Right hindlimb (tissue), 1 donor: Measurements from ENCODE around the gene TMEM248.
"Not testable (repeated sequence)": the region's sequence is repeated elsewhere in the genome, so short reads cannot be mapped to it uniquely, and the experiment has no call there.

Experiments used
- DNase-seq: peaks from one replicate; pipeline ENCODE4 v3.0.0-alpha.2; 2018

TMEM248 gene, protein sequence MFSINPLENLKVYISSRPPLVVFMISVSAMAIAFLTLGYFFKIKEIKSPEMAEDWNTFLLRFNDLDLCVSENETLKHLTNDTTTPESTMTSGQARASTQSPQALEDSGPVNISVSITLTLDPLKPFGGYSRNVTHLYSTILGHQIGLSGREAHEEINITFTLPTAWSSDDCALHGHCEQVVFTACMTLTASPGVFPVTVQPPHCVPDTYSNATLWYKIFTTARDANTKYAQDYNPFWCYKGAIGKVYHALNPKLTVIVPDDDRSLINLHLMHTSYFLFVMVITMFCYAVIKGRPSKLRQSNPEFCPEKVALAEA

DNA sequence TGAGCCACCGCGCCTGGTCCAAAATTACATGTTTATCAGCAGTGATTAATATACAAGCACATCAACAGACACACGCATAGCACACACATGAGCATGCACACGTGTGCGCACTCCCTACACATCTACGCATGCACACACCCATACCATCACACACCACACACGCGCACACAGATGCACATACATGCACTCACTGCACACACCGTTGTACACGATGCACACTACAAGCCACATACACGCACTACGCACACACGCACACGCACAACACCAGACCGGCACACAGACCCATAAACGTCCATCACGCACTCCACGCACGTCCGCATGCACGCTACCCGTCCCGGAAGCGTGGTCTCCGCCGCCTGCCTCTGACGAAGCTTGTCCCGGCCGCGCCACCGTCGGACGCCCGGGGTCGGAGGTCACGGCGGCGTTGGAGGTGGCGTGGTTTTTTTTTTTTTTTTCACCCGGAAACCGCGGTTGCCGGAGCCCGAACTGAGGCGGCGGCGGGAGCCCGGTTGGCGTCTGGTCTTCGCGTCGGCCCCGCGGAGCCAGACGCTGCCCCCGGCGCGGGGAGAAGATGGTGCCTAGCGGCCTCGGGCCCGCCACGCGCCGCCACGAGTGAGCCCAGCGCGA, at the start of gene TMEM248:
TMEM248 (plus strand) TSS at position 457 of the 627 bp plus-strand sequence. CDS start 20,641 bp downstream, outside the sequence.
- peak; percentile 94 for DNase-seq

DNA sequence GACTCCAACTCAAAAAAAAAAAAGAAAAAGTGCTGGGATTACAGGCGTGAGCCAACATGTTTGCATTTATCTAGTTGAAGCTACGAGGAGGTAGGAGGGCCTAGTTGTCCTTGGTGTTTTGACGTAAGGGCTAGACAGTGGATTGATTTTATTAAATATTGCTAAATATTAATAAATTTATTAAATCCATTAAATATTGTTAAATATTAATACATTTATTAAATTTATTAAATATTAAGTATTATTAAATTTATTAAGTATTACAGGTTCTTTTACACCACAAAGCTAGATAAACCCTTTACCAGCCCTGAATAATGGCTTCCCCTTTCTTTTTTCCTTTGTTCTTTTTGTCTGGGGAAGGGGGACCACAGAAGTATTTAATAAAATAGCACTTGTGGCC, 47.5 kb upstream of the TMEM248 start:
- no peak for DNase-seq

DNA sequence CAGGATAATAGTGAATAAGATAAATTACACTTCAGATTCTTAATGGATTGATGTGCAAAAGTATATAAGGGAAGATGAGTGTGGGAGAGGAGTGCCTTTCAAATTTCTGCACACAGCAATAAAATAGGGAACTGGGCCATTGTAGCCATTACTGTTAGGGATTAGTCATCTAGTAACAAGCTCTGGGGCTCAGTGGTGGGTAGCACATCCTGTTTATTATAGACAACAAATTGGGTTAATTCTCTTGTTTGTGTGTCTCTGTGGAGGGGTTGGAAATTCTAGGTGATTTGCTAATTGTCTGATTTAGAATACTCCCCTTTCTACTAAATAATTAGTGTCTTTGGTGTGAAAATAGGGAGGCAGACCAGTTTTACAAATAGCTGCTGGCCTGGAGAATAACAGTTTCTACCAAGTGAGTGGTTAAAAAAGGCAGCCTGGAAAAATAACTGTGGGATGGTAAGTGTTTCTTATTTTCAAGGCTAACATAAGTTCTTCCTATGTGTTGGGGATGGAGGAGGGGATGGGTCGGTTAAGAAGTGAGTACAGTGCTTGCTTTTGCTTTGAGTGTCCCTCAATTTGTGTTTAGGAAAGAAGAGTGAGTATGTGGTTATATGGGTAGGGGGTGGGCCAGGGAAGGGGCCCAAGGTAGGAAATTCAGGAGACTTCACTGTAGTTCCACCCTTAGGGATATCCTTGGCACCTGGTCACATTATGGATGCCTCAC, 43.3 kb upstream of the TMEM248 start:
- DNase-seq, result no peak

DNA sequence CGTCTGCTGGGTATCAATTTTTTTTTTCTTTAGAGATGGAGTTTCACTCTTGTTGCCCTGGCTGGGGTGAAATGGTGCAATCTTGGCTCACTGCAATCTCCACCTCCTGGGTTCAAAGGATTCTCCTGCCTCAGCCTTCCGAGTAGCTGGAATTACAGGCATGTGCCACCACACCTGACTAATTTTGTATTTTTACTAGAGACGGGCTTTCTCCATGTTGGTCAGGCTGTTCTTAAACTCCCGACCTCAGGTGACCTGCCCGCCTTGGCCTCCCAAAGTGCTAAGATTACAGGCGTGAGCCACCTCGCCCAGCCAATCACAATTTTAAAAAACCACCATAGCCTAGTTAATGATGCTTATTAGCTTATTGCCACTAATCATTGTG, 42.7 kb upstream of the TMEM248 start:
- not testable (repeated sequence) for DNase-seq

DNA sequence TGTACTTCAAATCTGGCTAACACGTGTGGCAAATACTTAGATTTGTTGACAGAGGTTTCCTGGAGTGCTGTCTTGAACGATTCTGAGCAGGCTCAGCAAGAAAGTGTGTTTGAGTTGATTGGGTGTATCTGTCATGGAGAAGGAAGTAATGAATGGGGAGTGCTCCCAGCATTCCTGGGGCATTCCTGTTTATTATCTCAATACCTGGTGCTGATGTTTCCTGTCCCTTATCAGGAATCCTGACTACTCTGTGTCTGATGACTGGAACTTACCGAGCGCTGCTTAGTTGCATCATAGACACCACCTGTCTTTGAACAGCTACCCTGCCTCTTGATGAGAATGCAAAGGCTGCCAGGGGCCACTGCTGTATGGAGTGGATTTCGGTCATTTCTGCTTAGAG, 41.0 kb upstream of the TMEM248 start:
- no peak for DNase-seq

DNA sequence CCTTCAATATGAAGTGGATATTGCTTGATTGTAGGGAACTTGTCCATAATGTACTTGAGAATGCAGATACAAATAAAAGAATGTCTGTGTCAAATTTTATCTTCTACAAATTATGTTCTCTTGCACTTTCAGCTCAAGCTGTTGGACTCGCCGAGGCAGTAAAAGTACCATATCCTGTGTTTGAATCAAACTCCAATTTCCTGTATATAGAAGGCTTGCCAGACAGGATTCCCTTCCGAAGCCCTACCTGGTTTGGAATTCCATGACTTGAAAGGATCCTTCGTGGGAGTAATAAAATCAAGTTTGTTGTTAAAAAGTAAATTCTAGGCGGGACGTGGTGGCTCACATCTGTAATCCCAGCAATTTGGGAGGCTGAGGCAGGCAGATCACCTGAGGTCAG, 40.4 kb upstream of the TMEM248 start:
- DNase-seq, result not testable (repeated sequence)

DNA sequence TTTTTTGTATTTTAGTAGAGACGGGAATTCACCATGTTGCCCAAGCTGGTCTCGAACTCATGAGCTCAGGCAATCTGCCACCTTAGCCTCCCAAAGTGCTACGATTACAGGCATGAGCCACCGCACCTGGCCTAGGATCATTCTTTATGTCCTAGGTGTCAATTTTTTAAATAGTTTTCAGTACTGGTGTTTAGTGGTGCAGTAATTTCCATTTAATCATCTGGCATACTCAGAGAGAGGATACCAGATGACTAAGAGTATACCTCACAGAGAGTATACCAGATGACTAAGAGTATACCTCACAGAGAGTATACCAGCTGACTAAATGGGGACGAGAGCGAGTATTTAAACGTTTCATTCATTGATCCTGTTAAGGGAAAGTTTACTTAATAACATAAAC, 37.3 kb upstream of the TMEM248 start:
- DNase-seq, result no peak

DNA sequence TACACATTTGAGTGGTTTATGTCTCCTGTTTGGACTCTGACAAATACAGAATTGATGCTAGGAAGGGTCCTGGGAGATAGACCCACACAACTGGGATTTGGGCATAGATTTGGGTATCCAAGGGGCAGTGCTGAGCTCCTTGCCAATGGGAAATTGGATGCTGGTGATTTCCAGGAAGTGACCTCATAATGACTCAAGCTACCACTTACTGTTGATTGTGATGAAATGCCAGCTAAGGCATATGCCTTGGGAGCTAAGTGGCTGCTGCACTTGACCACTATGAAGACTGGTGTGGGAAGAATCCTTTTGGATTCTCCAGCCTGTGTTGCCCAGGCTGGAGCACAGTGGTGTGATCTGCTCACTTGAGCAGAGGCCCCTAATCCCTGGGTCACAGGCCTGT, 36.5 kb upstream of the TMEM248 start:
- not testable (repeated sequence) for DNase-seq

DNA sequence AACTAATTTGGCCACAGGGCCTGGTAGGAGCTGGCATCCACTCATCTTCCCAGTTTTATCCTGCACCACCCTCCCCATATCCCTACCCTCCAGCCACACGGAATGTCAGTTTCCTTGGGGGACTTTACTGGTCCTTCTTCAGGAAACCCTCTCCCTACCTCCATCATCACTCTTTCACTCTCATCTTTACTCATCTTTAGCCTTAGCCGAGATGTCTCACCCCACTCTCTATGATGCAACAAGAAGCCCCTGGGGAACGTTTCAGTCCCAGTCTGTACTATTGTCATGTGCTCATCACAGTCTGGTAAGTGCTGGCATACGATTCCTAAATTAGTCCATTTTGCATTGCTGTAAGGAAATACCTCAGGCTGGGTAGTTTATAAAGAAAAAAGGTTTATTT, 34.9 kb upstream of the TMEM248 start:
- DNase-seq, result no peak

DNA sequence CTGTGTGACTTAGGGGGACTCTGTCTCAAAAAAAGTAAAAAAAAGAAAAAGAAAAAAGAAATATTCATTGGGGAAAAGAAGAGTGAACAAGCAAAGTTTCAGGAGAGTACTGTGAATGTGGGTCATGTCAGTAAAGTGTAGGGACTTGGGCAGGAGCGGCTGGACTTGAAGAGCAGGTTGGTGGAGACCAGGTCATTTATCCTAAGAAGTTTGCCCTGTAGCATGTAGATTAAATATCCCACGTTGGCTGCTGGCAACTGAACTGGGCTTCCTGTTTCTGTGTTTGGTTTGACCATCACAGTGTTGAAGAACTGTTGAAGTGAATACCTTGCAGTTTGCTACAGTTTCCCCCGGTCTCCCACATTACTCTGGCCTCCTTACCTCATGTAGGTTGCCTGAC, 32.8 kb upstream of the TMEM248 start:
- not testable (repeated sequence) for DNase-seq

DNA sequence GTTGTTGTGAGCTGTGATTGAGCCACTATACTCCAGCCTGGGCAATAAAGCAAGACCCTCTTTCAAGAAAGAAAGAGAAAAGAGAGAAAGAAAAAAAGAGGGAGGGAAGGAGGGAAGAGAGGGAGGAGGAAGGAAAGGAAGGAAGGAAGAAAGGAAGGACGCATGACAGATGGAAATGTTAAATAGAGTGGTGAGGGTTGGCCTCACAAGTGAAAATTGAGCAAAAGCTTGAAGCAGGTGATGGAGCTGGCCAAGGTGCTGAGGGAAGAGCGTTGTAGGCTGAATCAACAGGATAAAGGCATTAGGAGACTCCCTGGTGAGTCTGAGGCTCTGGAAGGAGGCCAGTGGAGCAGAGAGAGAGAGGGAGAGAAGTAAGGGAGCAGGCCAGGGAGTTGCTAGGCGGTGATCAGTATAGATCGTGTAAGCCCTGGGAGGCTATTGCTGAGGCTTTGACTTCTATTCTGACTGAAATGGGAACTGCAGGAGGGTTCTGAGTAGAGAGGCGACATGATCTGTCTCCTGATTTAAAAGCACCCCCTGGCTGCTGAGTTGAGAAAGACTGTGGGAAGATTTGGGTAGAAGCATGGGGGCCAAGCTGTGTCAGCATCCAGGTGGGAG, 26.5 kb upstream of the TMEM248 start:
- peak; percentile 47 for DNase-seq

DNA sequence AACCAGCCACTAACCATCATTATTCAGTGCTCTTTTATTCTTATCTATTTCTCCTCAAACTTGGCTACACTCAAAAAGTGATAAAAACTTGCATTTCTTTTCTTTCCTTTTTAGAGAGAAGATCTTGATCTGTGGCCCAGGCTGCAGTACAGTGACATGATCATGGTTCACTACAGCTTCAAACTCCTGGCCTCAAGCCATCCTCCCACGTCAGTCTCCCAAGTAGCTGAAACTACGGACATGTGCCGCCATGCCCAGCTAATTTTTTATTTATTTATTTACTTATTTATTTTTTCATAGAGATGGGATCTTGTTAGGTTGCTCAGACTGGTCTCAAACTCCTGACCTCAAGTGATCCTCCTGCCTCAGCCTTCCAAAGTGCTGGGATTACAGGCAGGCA, 24.6 kb upstream of the TMEM248 start:
- DNase-seq, result no peak

DNA sequence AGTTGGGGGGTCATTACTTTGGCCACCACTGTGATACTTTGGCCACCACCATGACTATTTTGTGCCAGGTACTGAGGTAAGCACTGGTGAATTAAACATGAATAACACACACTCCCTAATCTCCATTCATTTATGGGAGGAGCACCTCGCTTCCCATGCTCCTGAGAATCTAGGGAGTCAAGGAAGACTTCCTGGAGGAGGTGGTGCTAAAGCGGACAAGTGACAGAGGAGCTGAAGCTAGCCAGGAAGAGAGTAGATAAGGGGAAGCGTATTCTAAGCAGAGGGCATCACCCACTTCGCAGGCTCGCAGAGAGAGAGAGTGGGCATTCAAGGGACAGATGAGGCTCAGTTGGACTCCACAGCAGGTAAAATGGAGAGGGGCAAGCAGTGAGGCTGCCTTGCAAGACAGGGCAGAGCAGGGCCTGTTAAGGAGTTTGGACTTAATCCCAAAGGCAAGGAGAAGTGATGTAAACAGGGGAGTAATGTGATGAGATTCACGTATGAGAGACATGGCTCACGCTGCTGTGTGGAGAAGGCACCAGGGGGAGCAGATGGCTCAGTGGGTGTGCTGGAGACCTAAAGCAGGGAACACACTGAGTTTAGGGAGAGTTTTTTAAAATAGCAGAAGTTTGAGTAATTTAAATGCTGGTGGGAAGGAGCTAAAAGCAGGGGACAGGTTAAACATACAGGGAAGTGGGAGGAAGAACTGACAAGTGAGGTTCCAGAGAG, 21.3 kb upstream of the TMEM248 start:
- no peak for DNase-seq

DNA sequence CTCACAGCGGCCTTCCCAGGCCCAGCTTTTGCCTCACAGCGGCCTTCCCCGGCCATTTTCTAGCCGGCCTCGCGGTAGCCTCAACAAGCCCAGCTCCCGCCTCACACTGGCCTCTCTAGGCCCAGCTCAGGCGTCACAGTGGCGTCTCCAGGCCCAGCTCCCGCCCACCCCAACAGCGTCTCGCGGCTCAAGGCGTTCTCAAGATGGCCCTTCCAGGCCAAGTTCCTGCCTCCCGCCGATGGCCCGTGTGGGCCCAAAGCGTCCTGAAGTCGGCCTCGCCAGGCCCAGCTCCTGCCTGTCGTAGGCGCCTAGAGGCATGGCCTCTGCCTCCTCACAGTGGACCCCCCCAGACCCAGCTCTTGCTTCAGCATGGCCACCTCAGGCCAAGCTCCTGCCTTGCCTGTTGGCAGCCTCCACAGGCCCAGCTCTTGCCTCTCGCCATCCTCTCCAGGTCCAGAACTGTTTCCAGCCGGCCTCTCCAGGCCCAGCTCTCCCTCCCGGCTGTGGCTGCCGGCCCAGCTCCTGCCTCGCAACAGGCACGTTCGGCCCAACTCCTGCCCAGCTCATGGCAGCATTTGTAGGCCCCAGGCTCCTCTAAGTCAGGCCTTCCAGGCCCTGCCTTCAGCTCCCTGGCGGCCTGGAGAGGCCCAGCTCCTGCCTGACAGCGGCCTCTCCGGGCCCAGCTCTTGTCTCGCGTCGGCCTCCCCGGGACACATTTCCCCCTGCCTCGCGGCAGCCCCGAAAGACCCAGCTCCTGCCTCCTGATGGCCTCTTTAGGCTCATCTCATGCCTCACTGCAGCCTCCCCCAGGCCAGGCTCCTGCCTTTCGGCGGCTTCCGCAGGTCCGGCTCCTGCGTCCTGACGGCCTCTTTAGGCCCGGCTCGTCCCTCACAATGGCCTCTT, 18.8 kb upstream of the TMEM248 start:
- no peak for DNase-seq

DNA sequence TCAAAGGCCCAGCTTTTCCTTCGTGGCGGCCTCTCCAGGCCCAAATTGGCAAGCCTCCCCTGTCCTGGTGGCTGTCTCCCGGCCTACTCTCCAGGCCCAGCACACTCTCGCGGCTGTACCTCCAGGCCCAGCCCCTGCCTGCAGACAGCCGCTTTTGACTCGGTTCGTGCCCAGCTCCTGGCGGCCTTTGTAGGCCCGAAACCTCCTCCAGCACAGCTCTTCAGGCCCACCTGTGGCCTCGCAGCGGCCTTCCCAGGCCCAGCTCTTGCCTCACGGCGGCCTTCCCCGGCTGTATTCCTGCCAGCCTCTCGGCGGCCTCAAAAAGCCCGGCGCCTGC, 18.2 kb upstream of the TMEM248 start:
- no peak for DNase-seq

DNA sequence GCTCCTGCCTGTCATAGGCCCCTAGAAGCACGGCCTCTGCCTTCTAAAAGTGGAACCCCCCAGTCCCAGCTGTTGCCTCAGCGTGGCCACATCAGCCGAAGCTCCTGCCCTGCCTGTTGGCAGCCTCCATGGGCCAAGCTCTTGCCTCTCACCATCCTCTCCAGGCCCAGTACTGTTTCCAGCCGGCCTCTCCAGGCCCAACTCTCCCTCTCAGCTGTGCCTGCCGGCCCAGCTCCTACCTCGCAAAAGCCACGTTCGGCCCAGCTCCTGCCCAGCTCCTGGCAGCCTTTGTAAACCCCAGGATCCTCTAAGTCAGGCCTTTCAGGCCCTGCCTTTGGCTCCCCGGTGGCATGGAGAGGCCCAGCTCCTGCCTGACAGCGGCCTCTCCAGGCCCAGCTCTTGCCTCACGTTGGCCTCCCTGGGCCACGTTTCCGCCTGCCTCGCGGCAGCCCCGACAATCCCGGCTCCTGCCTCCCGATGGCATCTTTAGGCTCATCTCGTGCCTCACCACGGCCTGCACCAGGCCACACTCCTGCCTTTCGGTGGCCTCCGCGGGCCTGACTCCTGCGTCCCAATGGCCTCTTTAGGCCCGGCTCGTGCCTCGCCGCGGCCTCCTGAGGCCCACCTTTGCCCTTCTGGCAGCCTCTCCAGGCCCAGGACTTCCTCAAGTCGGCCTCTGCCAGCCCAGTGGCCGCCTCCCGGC, 17.5 kb upstream of the TMEM248 start:
- DNase-seq, result no peak

DNA sequence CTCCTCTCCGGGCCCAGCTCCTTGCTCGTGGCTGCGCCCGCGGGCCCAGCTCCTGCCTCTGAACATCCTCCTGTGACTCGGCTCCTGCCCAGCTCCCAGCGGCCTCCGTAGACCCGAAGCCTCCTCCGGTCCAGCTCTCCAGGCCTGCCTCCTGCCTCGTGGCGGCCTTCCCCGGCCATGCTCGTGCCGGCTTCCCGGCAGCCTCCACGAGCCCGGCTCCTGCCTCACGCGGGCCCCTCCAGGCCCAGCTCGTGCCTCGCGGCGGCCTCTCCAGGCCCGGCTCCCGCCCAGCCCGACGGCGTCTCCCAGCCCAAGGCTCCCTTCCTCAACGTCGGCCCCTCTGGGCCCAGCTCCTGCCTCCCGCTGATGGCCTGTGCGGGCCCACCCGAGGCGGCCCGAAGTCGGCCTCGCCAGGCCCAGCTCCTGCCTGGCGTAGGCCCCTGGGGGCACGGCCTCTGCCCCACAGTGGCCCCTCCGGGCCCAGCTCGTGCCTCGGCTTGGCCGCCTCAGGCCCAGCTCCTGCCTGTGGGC, 16.9 kb upstream of the TMEM248 start:
- DNase-seq, result no peak

DNA sequence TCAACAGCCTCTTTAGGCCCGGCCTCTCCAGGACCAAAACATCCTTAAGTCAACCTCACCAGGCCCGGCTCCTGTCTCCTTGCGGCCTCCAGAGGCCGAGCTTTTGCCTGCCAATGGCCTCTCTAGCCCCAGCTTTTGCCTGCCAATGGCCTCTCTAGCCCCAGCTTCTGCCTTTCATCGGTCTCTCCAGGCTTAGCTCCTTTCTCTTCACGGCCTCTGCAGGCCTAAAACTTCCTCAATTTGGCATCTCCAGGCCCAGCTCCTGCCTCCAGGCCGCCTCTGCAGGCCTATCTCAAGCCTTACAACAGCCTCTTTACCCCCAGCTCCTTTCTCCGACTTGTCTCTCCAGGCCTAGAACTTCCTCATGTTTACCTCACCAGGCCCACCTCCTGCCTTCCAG, 15.7 kb upstream of the TMEM248 start:
- DNase-seq, result no peak

DNA sequence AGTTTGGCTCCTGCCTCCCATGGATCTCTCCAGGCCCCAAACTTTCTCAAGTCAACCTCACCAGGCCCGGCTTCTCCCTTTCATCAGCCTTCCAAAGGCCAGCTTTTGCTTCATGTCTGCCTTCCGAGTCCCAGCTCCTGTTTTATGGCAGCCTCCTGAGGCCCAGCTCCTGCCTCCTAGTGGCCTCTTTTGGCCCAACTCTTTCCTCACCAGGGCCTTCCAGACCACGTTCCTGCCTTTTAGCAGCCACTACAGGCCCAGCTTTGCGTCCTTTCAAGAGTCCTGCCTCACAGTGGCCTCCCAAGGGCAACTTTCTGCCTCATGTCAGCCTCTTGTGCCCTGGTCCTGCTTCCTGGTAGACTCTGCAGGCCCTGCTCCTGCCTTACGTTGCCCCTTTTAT, 15.3 kb upstream of the TMEM248 start:
- no peak for DNase-seq

DNA sequence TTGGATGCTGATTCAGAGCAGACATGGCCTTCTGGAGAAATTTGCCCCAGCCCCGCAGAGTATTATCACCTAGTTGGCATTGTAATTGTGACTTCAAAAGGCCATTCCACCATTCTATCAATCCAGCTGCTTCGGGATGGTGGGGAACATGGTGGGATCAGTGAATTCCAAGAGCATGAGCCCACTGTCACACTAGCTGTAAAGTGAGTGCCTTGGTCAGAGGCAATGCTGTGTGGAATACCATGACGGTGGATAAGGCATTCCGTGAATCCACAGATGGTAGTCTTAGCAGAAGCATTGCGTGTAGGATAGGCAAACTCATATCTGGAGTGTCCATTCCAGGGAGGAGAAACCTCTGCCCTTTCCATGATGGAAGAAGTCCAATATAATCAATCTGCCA, 13.3 kb upstream of the TMEM248 start:
- DNase-seq, result no peak

DNA sequence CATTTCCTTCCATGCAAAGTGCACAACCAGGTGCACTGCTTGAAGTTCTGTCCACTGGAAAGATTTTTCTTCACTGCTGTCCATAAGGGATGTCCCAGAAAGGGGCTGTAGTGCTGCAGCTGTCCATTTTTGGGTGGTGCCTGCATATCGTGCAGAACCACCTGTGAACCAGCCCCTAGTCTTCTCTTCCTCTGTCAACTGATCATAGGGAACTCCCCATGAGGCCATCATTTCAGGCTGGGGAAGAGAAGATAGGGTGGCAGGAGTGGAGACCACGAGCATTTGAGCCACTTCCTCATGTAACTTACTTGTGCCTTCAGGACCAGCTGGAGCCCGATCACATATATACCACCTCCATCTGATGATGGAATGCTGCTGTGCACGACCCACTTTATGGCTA, 12.4 kb upstream of the TMEM248 start:
- DNase-seq, result not testable (repeated sequence)
